ENCODE measurements around the gene HEXD. TPM values are rescaled to one million over a fixed set of nuclear protein-coding genes. Genes with fewer than 3 reads are reported as not detected.

Gene HEXD
- total and polyA plus RNA-seq, 12 donors, result 8.9 to 292 (median 43.8) TPM

DNA sequence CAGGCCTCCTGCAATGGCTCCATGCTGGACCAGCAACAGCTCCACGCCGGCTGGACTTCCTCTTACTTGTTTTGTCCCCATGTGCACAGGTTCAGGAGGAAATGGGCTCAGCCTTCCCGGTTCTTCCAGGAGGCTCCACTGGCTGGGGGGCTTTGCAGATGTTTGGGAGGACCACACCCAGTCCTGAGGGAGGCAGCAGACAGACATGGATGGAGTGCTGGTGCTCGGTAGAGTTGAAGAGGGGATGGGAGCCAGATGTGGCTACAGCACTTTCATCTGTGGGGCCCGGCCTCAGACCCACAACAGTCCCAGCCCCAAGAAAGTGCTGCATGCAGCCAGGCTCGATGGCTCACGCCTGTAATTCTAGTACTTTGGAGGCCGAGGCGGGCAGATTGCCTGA, 62.2 kb downstream of the HEXD start:
- TF ChIP-seq, protein P1, sequence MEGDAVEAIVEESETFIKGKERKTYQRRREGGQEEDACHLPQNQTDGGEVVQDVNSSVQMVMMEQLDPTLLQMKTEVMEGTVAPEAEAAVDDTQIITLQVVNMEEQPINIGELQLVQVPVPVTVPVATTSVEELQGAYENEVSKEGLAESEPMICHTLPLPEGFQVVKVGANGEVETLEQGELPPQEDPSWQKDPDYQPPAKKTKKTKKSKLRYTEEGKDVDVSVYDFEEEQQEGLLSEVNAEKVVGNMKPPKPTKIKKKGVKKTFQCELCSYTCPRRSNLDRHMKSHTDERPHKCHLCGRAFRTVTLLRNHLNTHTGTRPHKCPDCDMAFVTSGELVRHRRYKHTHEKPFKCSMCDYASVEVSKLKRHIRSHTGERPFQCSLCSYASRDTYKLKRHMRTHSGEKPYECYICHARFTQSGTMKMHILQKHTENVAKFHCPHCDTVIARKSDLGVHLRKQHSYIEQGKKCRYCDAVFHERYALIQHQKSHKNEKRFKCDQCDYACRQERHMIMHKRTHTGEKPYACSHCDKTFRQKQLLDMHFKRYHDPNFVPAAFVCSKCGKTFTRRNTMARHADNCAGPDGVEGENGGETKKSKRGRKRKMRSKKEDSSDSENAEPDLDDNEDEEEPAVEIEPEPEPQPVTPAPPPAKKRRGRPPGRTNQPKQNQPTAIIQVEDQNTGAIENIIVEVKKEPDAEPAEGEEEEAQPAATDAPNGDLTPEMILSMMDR (IDR thresholded peaks at IDR 0.05), result no peak
- TF ChIP-seq POLR2A (IDR thresholded peaks at IDR 0.05), result no peak
- no peaks in the 10 kb centered on the region for H3K27me3 ChIP-seq
- peaks cover 0 to 84% of the 10 kb centered on the region in 2 donors for H3K36me3 ChIP-seq (replicated peaks in 1 of 2)
- H3K4me1 ChIP-seq (replicated peaks in 1 of 2), result no peaks in the 10 kb centered on the region
- no peak overlapping the region for H3K27ac ChIP-seq
- intact Hi-C loops (cut with DNase I), result no loop called here
- no peaks in the 10 kb centered on the region for H3K9me3 ChIP-seq (replicated peaks in 1 of 3)
- no peak overlapping the region for H3K4me3 ChIP-seq
- DNase-seq, result no peak
- 89 to 95% (median 93%) methylated on average over 7 to 9 of the region's 9 CpGs for WGBS, 4 donors

- H3K4me1 ChIP-seq (replicated peaks in 1 of 2), result no peaks in the 10 kb centered on the region
- H3K4me3 ChIP-seq, result no peak overlapping the region
- no peak overlapping the region for H3K27ac ChIP-seq
- H3K9me3 ChIP-seq (replicated peaks in 1 of 3), result no peaks in the 10 kb centered on the region
- H3K27me3 ChIP-seq, result no peaks in the 10 kb centered on the region
- 87 to 94% (median 93%) methylated on average over 6 of the region's 6 CpGs for WGBS, 4 donors
- DNase-seq, result no peak
- H3K36me3 ChIP-seq (replicated peaks in 1 of 2), result peaks cover 0 to 97% of the 10 kb centered on the region in 2 donors
- intact Hi-C loops (cut with DNase I), result no loop called here
- no peak for TF ChIP-seq POLR2A (IDR thresholded peaks at IDR 0.05)
- TF ChIP-seq, protein P1 (IDR thresholded peaks at IDR 0.05), result no peak
Measured at GRCh38 chr17:82483204-82483660, 65.1 kb downstream of the HEXD start.

- Histone ChIP-seq H3K4me3 (no peak overlapping the region), H3K27me3 (no peaks in the 10 kb centered on the region), H3K9me3 (replicated peaks in 1 of 3) (no peaks in the 10 kb centered on the region), H3K4me1 (replicated peaks in 1 of 2) (no peaks in the 10 kb centered on the region), H3K36me3 (replicated peaks in 1 of 2) (peaks cover 0 to 97% of the 10 kb centered on the region in 2 donors), H3K27ac (no peak overlapping the region)
- 84 to 98% (median 92%) methylated on average over 2 to 9 of the region's 9 CpGs for WGBS, 4 donors
- intact Hi-C loops (cut with DNase I), result no loop called here
- no peak for DNase-seq
- TF ChIP-seq, protein P1 (IDR thresholded peaks at IDR 0.05), result no peak
- no peak for TF ChIP-seq POLR2A (IDR thresholded peaks at IDR 0.05)
Measured at GRCh38 chr17:82483836-82484235, 65.7 kb downstream of the HEXD start.

- Histone ChIP-seq H3K27me3 (no peaks in the 10 kb centered on the region), H3K4me3 (no peak overlapping the region), H3K4me1 (replicated peaks in 1 of 2) (no peaks in the 10 kb centered on the region), H3K9me3 (replicated peaks in 1 of 3) (no peaks in the 10 kb centered on the region), H3K27ac (no peak overlapping the region), H3K36me3 (replicated peaks in 1 of 2) (peaks cover 0 to 71% of the 10 kb centered on the region in 2 donors)
- intact Hi-C loops (cut with DNase I), result no loop called here
- TF ChIP-seq POLR2A (IDR thresholded peaks at IDR 0.05), result no peak
- TF ChIP-seq, protein P1 (IDR thresholded peaks at IDR 0.05), result no peak
- 79 to 82% (median 82%) methylated on average over 12 to 13 of the region's 13 CpGs for WGBS, 4 donors
- no peak for DNase-seq
Measured at GRCh38 chr17:82486231-82487094, 68.3 kb downstream of the HEXD start.
